Measurements from ENCODE around the gene GPD1L.
A peak's percentile ranks its signal among the peaks of the same experiment; 100 is the strongest.

DNA sequence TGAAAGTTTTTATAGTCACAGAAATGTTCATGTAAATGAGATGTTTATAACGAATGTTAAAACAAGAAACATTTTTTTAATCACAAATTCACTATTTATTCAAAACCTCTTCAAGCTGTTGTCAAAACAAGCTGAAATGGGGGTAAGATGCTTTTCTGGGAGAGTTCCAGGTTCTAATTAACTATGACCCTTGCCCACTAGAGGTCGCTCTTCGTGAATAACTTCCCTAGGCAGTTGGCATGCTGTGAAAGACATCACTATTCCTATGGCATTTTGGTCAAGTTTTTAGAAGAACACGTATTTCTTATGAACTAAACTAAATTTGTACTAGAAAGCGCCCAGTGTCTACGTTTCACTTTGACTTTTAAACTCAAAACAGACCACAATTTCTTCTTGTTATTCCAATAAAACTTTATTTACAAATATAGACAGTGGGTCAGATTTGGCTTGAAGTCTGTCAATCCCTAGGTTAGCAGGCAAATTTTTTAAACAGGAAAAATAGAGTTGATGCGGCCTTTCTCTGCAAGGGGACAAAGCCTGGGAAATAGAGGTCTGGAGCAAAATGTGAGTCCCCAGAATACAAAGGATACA lies 69.3 kb downstream of the GPD1L start:
- TF ChIP-seq, protein P1, sequence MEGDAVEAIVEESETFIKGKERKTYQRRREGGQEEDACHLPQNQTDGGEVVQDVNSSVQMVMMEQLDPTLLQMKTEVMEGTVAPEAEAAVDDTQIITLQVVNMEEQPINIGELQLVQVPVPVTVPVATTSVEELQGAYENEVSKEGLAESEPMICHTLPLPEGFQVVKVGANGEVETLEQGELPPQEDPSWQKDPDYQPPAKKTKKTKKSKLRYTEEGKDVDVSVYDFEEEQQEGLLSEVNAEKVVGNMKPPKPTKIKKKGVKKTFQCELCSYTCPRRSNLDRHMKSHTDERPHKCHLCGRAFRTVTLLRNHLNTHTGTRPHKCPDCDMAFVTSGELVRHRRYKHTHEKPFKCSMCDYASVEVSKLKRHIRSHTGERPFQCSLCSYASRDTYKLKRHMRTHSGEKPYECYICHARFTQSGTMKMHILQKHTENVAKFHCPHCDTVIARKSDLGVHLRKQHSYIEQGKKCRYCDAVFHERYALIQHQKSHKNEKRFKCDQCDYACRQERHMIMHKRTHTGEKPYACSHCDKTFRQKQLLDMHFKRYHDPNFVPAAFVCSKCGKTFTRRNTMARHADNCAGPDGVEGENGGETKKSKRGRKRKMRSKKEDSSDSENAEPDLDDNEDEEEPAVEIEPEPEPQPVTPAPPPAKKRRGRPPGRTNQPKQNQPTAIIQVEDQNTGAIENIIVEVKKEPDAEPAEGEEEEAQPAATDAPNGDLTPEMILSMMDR (IDR thresholded peaks at IDR 0.05), result peak; percentile 86
- no peak for TF ChIP-seq ZFX (IDR thresholded peaks at IDR 0.05; ENCODE audit: borderline replicate concordance)

All from 22Rv1 (cell line).